NCI-H748 (cell line): Measurements from ENCODE around the gene RNF123.

Source experiments
- DNase-seq: peaks from one replicate; lab custom pipeline; 2025; ENCODE audit not compliant: unreplicated experiment; lab: John Stamatoyannopoulos, UW

RNF123 gene

GRCh38 chr3:49657208-49657915 is 32.0 kb upstream of the RNF123 start:
- DNase-seq: no peak

- DNase-seq: no peak
Observed at GRCh38 chr3:49658711-49659110, 30.6 kb upstream of the RNF123 start.

GRCh38 chr3:49659756-49660155 is 29.6 kb upstream of the RNF123 start:
- DNase-seq: no peak

GRCh38 chr3:49661281-49661680 is 28.1 kb upstream of the RNF123 start:
- DNase-seq: no peak

GRCh38 chr3:49662021-49662420 is 27.3 kb upstream of the RNF123 start:
- DNase-seq: no peak

- no peak for DNase-seq
Observed at GRCh38 chr3:49662720-49663413, 26.5 kb upstream of the RNF123 start.

GRCh38 chr3:49663831-49664230 is 25.5 kb upstream of the RNF123 start:
- no peak for DNase-seq

GRCh38 chr3:49664300-49664699 is 25.1 kb upstream of the RNF123 start:
- no peak for DNase-seq

- DNase-seq: no peak
Observed at GRCh38 chr3:49665822-49666519, 23.4 kb upstream of the RNF123 start.

GRCh38 chr3:49666592-49666991 is 22.8 kb upstream of the RNF123 start:
- DNase-seq: no peak

- no peak for DNase-seq
Observed at GRCh38 chr3:49667701-49668413, 21.5 kb upstream of the RNF123 start.

- DNase-seq: no peak
Observed at GRCh38 chr3:49668414-49668797, 21.0 kb upstream of the RNF123 start.

- DNase-seq: no peak
Observed at GRCh38 chr3:49668861-49669260, 20.5 kb upstream of the RNF123 start.

GRCh38 chr3:49669352-49669751 is 20.0 kb upstream of the RNF123 start:
- no peak for DNase-seq

GRCh38 chr3:49670940-49671290 is 18.4 kb upstream of the RNF123 start:
- no peak for DNase-seq

- no peak for DNase-seq
Observed at GRCh38 chr3:49671291-49672288, 17.8 kb upstream of the RNF123 start.

GRCh38 chr3:49673121-49673714 is 16.1 kb upstream of the RNF123 start:
- DNase-seq: no peak

GRCh38 chr3:49673715-49674496 is 15.5 kb upstream of the RNF123 start, which contains the start of gene APEH:
TSS of gene APEH (plus strand) at chr3:49674351. CDS start at chr3:49674402, 51 bp downstream.
- no peak for DNase-seq

GRCh38 chr3:49674497-49674983 is 14.8 kb upstream of the RNF123 start:
- no peak for DNase-seq
